WTC11 (cell line): ENCODE measurements around the gene RPL31. TPM values are rescaled to one million over a fixed set of nuclear protein-coding genes. Genes with fewer than 3 reads are reported as not detected.

Experiments
- ATAC-seq: fragments of 200-7000 bp; cut with Tn5 transposase; 2 replicates; pipeline ENCODE4 v1.10.0; 2021; ENCODE audit warnings: mild to moderate bottlenecking, moderate library complexity
- CTCF ChIA-PET: fragments of 300-600 bp; sonication (Branson Sonifier 250); formaldehyde crosslinking; loops from one replicate; lab custom pipeline; 2021; ENCODE audit warnings: antibody characterized with exemption; lab: Charles Lee
- POLR2A ChIA-PET: fragments of 350-600 bp; sonication (Branson Sonifier 250); formaldehyde crosslinking; loops from one replicate; lab custom pipeline; 2021; ENCODE audit warnings: antibody characterized with exemption; lab: Charles Lee
- DNase-seq: peaks from one replicate; pipeline ENCODE4 v3.0.0; 2021; ENCODE audit warnings: low spot score
- H3K27ac Mint-ChIP-seq: 2 replicates; pipeline ENCODE4 v1.8.0; 2021; ENCODE audit warnings: mixed read lengths
- H3K27me3 Mint-ChIP-seq: 2 replicates; pipeline ENCODE4 v1.8.0; 2021; ENCODE audit warnings: low read depth, mild to moderate bottlenecking, moderate library complexity, mixed read lengths
- H3K36me3 Mint-ChIP-seq: 2 replicates; pipeline ENCODE4 v1.8.0; 2021; ENCODE audit warnings: mixed read lengths
- H3K4me1 Mint-ChIP-seq: 2 replicates; pipeline ENCODE4 v1.8.0; 2022; ENCODE audit warnings: mixed read lengths
- H3K4me3 Mint-ChIP-seq: 2 replicates; pipeline ENCODE4 v1.8.0; 2021; ENCODE audit warnings: mild to moderate bottlenecking, moderate library complexity, mixed read lengths
- H3K9me3 Mint-ChIP-seq: 2 replicates; pipeline ENCODE4 v1.8.0; 2021; ENCODE audit warnings: mixed read lengths
- CBFB ChIP-seq: sonication (generic); formaldehyde crosslinking; IDR thresholded peaks from 2 replicates; pipeline ENCODE4 v1.8.1; 2022; ENCODE audit warnings: mild to moderate bottlenecking, low read depth, missing genetic modification reagents
- EMX1 ChIP-seq: fragments of 250-450 bp; sonication (Bioruptor Pico); IDR thresholded peaks from 2 replicates; pipeline ENCODE4 v1.8.0; 2021; ENCODE audit warnings: mild to moderate bottlenecking
- FOXJ3 ChIP-seq: sonication (generic); formaldehyde crosslinking; IDR thresholded peaks from 2 replicates; pipeline ENCODE4 v1.9.0; 2021; ENCODE audit warnings: missing genetic modification reagents, mild to moderate bottlenecking, borderline replicate concordance
- GTF2I ChIP-seq: fragments of 250-450 bp; sonication (Bioruptor Pico); conservative IDR thresholded peaks from 2 replicates; pipeline ENCODE4 v1.4.0; 2021; ENCODE audit warnings: mild to moderate bottlenecking
- JAZF1 ChIP-seq: fragments of 250-450 bp; sonication (Bioruptor Pico); IDR thresholded peaks from 2 replicates; pipeline ENCODE4 v1.9.0; 2021; ENCODE audit warnings: moderate library complexity, mild to moderate bottlenecking, inconsistent platforms
- JUN ChIP-seq: sonication (generic); formaldehyde crosslinking; IDR thresholded peaks from 2 replicates; pipeline ENCODE4 v1.8.0; 2023; ENCODE audit warnings: mild to moderate bottlenecking, missing genetic modification reagents
- KAT7 ChIP-seq: sonication (generic); formaldehyde crosslinking; IDR thresholded peaks from 2 replicates; pipeline ENCODE4 v1.8.1; 2023; ENCODE audit warnings: missing genetic modification reagents, mild to moderate bottlenecking, borderline replicate concordance
- MAX ChIP-seq: sonication (generic); formaldehyde crosslinking; IDR thresholded peaks from 2 replicates; pipeline ENCODE4 v1.8.0; 2022; ENCODE audit warnings: mild to moderate bottlenecking, missing genetic modification reagents
- NFYB ChIP-seq: sonication (generic); formaldehyde crosslinking; conservative IDR thresholded peaks from 2 replicates; pipeline ENCODE4 v1.8.0; 2022; ENCODE audit warnings: low read depth, missing genetic modification reagents
- NR2C2 ChIP-seq: sonication (generic); formaldehyde crosslinking; IDR thresholded peaks from 2 replicates; pipeline ENCODE4 v1.8.0; 2022; ENCODE audit warnings: mild to moderate bottlenecking, missing genetic modification reagents
- RORB ChIP-seq: fragments of 250-450 bp; sonication (Bioruptor Pico); IDR thresholded peaks from 2 replicates; pipeline ENCODE4 v1.9.0; 2021; ENCODE audit warnings: mild to moderate bottlenecking
- SMAD4 ChIP-seq: sonication (generic); formaldehyde crosslinking; IDR thresholded peaks from 2 replicates; pipeline ENCODE4 v1.8.0; 2022; ENCODE audit warnings: mild to moderate bottlenecking, missing genetic modification reagents
- TEAD4 ChIP-seq: sonication (generic); formaldehyde crosslinking; IDR thresholded peaks from 2 replicates; pipeline ENCODE4 v1.8.0; 2022; ENCODE audit warnings: mild to moderate bottlenecking, missing genetic modification reagents
- TP53 ChIP-seq: sonication (generic); formaldehyde crosslinking; IDR thresholded peaks from 2 replicates; pipeline ENCODE4 v1.8.1; 2023; ENCODE audit warnings: mild to moderate bottlenecking, missing genetic modification reagents
- ZMAT4 ChIP-seq: fragments of 250-450 bp; sonication (Bioruptor Pico); IDR thresholded peaks from 2 replicates; pipeline ENCODE4 v1.9.0; 2021; ENCODE audit warnings: mild to moderate bottlenecking
- ZSCAN18 ChIP-seq: fragments of 250-450 bp; sonication (Bioruptor Pico); IDR thresholded peaks from 2 replicates; pipeline ENCODE4 v2.1.2; 2022; ENCODE audit warnings: mild to moderate bottlenecking, moderate library complexity
- total RNA-seq: library from RNA; stranded (reverse); gene quantifications from 3 replicates; pipeline ENCODE4 v1.2.3, GENCODE V29; 2021
- TF ChIP-seq, protein P1 (sequence below): sonication (generic); formaldehyde crosslinking; IDR thresholded peaks from 2 replicates; pipeline ENCODE4 v1.8.0; 2022; ENCODE audit warnings: mild to moderate bottlenecking, missing genetic modification reagents
- TF ChIP-seq, protein P2 (sequence below): fragments of 250-450 bp; sonication (Bioruptor Pico); IDR thresholded peaks from 2 replicates; pipeline ENCODE4 v1.9.0; 2021; ENCODE audit warnings: moderate library complexity, mild to moderate bottlenecking, inconsistent platforms, borderline replicate concordance
- TF ChIP-seq, protein P3 (sequence below): sonication (generic); formaldehyde crosslinking; IDR thresholded peaks from 2 replicates; pipeline ENCODE4 v1.8.1; 2022; ENCODE audit warnings: mild to moderate bottlenecking, missing genetic modification reagents, moderate library complexity, borderline replicate concordance
- TF ChIP-seq, protein P4 (sequence below): sonication (generic); formaldehyde crosslinking; IDR thresholded peaks from 2 replicates; pipeline ENCODE4 v1.8.1; 2023; ENCODE audit warnings: mild to moderate bottlenecking, moderate library complexity, missing genetic modification reagents
- TF ChIP-seq, protein P5 (sequence below): sonication (generic); formaldehyde crosslinking; IDR thresholded peaks from 2 replicates; pipeline ENCODE4 v1.8.0; 2022; ENCODE audit warnings: mild to moderate bottlenecking, missing genetic modification reagents

The RPL31 gene
- total RNA-seq, 1 experiment from 2014 or later = 1,590 TPM

- ATAC-seq = no peak
- H3K27me3 Mint-ChIP-seq = no peaks in the 10 kb centered on the region
- H3K27ac Mint-ChIP-seq = no peak overlapping the region
- no peak for DNase-seq
- no peaks in the 10 kb centered on the region for H3K9me3 Mint-ChIP-seq
- H3K36me3 Mint-ChIP-seq = peaks cover 73% of the 10 kb centered on the region
- H3K4me1 Mint-ChIP-seq = no peaks in the 10 kb centered on the region
- POLR2A ChIA-PET = interaction anchor here (0.5 kb wide), 1 partner anchor 447 kb away, joined by 3 read pairs; no protein-coding TSS in a partner anchor
- CTCF ChIA-PET = no interaction called here
- TF ChIP-seq, protein P1, sequence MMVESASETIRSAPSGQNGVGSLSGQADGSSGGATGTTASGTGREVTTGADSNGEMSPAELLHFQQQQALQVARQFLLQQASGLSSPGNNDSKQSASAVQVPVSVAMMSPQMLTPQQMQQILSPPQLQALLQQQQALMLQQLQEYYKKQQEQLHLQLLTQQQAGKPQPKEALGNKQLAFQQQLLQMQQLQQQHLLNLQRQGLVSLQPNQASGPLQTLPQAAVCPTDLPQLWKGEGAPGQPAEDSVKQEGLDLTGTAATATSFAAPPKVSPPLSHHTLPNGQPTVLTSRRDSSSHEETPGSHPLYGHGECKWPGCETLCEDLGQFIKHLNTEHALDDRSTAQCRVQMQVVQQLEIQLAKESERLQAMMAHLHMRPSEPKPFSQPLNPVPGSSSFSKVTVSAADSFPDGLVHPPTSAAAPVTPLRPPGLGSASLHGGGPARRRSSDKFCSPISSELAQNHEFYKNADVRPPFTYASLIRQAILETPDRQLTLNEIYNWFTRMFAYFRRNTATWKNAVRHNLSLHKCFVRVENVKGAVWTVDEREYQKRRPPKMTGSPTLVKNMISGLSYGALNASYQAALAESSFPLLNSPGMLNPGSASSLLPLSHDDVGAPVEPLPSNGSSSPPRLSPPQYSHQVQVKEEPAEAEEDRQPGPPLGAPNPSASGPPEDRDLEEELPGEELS = no peak
- TF ChIP-seq, protein P2, sequence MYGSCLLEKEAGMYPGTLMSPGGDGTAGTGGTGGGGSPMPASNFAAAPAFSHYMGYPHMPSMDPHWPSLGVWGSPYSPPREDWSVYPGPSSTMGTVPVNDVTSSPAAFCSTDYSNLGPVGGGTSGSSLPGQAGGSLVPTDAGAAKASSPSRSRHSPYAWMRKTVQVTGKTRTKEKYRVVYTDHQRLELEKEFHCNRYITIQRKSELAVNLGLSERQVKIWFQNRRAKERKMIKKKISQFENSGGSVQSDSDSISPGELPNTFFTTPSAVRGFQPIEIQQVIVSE (CRISPR knock-in tag) = no peak
- TF ChIP-seq TEAD4 (CRISPR knock-in tag) (no peak), GTF2I (CRISPR knock-in tag) (no peak), JAZF1 (no peak), CBFB (no peak), NFYB (CRISPR knock-in tag) (no peak), EMX1 (no peak), MAX (CRISPR knock-in tag) (no peak)
- H3K4me3 Mint-ChIP-seq = no peak overlapping the region
These were observed 15.3 kb downstream of the RPL31 start for GRCh38 chr2:101017371-101017770.

DNA sequence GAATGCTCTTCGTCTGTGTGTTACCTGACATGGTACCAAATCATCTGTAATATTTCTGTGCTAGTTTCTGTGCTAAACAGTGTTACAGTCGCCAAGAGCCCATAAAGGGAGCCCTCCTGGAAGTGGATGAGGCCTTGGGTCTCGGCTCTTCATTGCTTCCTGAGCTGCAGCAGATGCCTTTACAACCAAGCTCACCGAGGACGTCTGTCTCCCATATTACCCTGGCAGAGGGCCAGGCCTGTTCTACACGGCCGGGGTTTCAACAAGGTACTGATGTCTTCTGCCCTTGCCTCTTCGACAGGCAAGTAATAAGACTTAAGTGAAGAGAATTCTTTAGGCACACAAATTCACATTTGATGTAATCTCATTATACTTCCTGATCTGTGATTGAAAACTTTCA, 16.8 kb downstream of the RPL31 start:
- POLR2A ChIA-PET = no interaction called here
- ATAC-seq = no peak
- H3K4me3 Mint-ChIP-seq = no peak overlapping the region

More for the DNA sequence above, 16.8 kb downstream of the RPL31 start:
- Mint-ChIP-seq H3K4me1 (no peaks in the 10 kb centered on the region), H3K27me3 (no peaks in the 10 kb centered on the region), H3K9me3 (no peaks in the 10 kb centered on the region), H3K36me3 (peaks cover 66% of the 10 kb centered on the region), H3K27ac (peak overlapping the region; percentile 39; the same call in 1 of the 2 replicates)
- TF ChIP-seq, protein P3, sequence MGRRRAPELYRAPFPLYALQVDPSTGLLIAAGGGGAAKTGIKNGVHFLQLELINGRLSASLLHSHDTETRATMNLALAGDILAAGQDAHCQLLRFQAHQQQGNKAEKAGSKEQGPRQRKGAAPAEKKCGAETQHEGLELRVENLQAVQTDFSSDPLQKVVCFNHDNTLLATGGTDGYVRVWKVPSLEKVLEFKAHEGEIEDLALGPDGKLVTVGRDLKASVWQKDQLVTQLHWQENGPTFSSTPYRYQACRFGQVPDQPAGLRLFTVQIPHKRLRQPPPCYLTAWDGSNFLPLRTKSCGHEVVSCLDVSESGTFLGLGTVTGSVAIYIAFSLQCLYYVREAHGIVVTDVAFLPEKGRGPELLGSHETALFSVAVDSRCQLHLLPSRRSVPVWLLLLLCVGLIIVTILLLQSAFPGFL (CRISPR knock-in tag) = no peak
- TF ChIP-seq FOXJ3 (CRISPR knock-in tag) (no peak), JUN (CRISPR knock-in tag) (no peak), NR2C2 (CRISPR knock-in tag) (no peak), TP53 (no peak), SMAD4 (CRISPR knock-in tag) (no peak), KAT7 (CRISPR knock-in tag) (no peak), CBFB (no peak), ZMAT4 (no peak), RORB (CRISPR knock-in tag) (no peak), ZSCAN18 (CRISPR knock-in tag) (no peak)
- TF ChIP-seq, protein P4, sequence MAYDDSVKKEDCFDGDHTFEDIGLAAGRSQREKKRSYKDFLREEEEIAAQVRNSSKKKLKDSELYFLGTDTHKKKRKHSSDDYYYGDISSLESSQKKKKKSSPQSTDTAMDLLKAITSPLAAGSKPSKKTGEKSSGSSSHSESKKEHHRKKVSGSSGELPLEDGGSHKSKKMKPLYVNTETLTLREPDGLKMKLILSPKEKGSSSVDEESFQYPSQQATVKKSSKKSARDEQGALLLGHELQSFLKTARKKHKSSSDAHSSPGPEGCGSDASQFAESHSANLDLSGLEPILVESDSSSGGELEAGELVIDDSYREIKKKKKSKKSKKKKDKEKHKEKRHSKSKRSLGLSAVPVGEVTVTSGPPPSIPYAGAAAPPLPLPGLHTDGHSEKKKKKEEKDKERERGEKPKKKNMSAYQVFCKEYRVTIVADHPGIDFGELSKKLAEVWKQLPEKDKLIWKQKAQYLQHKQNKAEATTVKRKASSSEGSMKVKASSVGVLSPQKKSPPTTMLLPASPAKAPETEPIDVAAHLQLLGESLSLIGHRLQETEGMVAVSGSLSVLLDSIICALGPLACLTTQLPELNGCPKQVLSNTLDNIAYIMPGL (CRISPR knock-in tag) = no peak
- TF ChIP-seq, protein P5, sequence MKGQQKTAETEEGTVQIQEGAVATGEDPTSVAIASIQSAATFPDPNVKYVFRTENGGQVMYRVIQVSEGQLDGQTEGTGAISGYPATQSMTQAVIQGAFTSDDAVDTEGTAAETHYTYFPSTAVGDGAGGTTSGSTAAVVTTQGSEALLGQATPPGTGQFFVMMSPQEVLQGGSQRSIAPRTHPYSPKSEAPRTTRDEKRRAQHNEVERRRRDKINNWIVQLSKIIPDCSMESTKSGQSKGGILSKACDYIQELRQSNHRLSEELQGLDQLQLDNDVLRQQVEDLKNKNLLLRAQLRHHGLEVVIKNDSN (CRISPR knock-in tag) = no peak
- no peak for DNase-seq
- CTCF ChIA-PET = no interaction called here
